Stimulated activated CD4-positive, alpha-beta T cell treated with anti-CD3 and anti-CD28 coated beads, Interleukin-2, amount 100 ng/mL, for 48 hours (primary cell): ENCODE results near the gene CYP2W1.
"Not testable (repeated sequence)": the region's sequence is repeated elsewhere in the genome, so short reads cannot be mapped to it uniquely, and the experiment has no call there.

Experiments used
- DNase-seq, 2 donors: peaks; one replicate each; pipeline ENCODE4 v3.0.0-alpha.2; 2020

CYP2W1 gene

DNA sequence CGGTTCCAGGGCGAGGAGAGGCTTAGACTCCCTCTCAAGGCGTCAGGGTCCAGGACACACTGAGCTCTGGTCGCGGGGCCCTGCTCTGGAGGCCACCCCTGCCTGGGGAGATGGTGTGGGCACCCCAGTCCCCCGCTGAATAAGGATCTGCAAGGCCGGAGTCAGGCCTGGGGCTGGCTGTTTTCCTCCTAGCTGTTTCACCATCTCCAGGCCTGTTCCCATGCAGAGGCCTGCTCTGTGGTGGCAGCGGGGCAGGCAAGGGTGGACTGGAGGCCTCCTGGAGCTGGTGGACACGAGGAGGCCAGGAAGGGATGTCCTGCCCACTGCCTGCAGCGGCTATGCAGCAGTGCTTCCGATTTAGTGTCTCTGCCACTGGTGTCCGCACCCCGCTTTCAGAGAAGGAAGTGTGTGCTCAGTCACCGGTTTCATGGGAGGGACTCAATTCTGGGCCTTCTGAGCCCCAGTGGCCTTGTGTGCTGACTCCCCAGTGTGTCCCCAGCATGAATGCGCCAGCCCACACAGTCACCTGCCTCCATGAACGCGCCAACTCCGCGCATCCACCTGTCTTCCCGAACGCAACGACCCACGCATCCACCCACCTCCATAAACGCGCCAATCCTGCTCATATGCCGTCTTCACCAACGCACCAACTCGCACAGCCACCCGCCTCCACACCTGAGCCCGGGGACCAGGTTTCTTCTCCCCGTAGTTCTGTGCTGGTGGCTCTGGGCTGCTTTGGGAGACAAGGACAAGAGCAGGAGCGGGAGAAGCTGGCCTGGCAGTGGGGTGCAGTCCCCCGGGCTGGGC, 46.9 kb downstream of the CYP2W1 start:
- no peak for DNase-seq

DNA sequence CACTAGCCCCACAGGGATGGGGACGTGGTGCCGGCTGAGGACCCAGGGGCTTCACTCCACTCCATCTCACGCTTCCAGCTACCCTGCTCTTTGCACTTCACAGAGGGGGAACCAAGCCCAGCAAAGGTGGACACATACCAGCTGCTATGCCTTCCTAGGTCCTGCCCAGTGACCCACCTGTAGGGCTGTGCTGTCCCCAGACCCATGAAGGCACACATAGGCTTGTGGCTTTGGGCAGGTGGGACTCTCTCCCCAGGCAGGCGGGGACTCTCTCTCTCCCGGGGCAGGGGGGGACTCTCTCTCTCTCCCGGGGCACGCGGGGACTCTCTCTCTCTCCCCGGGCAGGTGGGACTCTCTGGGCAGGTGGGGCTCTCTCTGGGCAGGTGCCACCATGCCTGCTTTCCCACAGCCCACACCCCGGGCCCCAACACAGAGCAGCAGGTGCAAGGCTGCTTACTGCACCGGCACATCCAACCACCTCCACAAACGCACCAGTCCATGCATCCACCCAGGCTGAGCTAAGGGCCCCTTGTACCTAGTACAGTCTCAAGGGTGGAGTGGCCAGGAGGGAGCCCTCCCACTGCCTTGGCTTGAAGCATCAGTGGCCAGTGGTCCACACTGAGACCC, 47.6 kb downstream of the CYP2W1 start:
- DNase-seq, result no peak

DNA sequence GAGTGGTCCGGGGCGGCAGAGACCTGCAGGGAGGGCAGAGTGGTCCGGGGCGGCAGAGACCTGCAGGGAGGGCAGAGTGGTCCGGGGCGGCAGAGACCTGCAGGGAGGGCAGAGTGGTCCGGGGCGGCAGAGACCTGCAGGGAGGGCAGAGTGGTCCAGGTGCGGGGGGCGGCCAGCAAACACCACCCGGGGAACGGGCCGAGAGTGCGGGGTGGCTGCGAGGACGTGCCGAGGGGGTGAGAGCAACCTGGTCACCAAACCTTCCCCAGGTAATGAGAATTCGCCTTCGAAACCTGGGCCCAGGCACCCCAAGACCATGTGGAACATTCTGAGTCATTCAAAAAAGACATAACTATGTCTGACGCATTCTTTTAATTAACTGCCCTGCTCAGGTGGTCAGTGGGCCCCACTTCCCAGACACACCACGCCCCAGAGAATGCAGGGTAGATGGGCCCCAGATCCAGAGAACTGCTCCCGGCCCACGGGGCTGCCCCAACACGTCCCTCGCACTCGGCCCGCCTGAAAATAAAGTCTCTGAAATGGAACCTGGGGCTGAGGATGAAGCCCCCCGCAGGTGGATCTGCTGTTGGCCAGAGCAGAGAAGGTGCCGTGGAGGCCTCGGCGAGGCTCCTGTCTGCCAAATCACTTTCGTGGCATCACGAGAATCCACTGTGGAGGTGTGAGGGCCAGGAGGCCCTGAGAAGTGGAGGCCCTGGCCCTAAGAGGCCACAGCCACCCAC, 48.9 kb downstream of the CYP2W1 start:
- DNase-seq, result no peak

DNA sequence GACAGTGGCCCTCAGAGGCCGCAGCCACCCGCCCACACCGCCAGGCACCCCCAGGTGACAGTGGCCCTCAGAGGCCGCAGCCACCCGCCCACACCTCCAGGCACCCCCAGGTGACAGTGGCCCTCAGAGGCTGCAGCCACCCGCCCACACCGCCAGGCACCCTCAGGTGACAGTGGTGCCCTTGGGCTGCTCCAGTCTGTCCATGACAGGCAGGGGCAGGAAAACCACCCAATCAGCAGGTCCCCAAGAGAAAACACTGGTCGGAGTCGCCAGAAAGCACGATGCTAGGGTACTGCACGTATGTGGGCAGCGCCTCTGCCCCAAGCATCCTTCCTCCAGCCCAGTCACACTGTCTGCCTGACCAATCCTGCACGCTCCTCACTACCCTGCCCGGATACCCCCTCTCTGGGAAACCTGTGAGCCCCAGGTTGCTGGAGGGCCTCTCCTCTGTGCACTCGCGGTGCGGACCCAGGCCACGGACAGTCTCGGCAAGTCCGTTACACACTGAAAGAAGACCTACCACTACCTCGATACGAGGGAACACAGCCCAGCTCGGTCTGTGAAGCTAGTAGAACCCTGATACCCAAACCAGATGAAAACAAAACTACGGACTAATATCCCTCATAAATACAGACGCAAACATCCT, 49.7 kb downstream of the CYP2W1 start:
- DNase-seq, result no peak

DNA sequence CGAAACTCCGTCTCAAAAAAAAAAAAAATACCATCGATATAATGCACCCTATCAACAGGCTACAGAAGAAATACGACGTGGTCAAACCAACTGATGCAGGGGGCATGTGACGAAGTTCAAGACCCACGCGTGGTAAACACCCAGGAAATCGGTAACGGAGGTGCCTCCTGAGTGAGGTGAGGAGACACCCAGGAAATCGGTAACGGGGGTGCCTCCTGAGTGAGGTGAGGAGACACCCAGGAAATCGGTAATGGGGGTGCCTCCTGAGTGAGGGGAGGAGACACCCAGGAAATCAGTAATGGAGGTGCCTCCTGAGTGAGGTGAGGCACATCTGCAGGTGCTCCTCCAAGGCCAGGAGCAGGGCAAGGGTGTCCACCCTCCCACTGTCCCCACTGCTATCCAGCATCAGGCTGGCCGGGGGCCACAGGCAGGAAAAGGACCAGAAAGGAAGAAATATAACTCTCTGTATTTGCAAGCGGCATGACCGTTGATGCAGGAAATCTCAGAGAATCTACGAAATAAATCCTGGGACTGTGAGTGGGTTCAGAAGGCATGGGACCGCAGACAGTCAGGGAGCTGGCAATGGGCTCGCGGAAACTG, 50.7 kb downstream of the CYP2W1 start:
- DNase-seq, result no peak

DNA sequence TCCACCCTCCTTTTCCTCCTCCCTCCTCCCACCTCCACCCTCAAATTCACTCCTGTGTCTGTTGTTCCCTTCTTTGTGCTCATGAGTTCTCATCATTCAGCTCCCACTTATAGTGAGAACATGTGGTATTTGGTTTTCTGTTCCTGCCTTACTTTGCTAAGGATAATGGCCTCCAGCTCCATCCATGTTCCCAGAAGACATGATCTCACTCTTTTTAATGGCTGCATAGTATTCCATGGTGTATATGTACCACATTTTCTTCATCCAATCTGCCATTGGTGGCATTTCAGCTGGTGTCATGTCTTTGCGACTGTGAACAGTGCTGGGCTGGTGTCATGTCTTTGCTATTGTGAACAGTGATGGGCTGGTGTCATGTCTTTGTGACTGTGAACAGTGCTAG, 51.8 kb downstream of the CYP2W1 start:
- not testable (repeated sequence) for DNase-seq

DNA sequence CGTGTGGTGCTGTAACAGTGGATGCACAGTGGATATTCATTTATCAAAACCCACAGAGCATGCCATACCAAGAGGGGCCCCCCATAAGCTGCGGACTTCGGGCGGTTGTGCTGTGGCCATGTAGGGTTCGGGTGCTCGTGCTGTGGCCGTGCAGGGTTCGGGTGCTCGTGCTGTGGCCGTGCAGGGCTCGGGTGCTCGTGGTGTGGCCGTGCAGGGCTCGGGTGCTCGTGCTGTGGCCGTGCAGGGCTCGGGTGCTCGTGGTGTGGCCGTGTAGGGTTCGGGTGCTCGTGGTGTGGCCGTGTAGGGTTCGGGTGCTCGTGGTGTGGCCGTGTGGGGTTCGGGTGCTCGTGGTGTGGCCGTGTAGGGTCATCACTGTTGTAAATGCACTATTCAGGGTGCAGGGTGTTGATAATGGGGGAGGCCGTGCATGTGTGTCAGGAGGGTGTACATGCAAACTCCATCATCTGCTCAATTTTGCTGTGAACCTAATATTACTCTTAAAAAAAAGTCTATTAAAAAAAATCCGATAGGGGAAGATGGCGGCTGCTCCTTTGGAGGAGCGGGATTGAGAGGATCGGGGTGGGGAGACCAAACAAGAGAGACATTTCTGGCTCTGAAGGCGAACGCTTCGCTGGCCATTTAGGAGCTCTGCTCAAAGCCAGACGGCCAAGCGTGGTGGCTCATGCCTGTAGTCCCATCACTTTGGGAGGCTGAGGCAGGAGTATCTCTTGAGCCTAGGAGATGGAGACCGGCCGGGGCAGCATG, 53.4 kb downstream of the CYP2W1 start:
- DNase-seq, result not testable (repeated sequence)
